D721Med (cell line): Measurements from ENCODE around the gene POLA2.

Source experiments
- DNase-seq: peaks from one replicate; pipeline ENCODE4 v3.0.0; 2011; ENCODE audit warnings: low spot score; ENCODE audit not compliant: insufficient read length
- FAIRE-seq: peaks from 2 replicates; lab custom pipeline; 2011; peaks lifted over from hg19 to GRCh38; lab: Jason Lieb, UNC
- TF ChIP-seq, protein P1 (sequence below): IDR thresholded peaks from 2 replicates; pipeline ENCODE4 v1.5.1; 2012; ENCODE audit warnings: mild to moderate bottlenecking, control low read depth; ENCODE audit not compliant: insufficient read depth; ENCODE audit errors: missing control alignments

The POLA2 gene

DNA sequence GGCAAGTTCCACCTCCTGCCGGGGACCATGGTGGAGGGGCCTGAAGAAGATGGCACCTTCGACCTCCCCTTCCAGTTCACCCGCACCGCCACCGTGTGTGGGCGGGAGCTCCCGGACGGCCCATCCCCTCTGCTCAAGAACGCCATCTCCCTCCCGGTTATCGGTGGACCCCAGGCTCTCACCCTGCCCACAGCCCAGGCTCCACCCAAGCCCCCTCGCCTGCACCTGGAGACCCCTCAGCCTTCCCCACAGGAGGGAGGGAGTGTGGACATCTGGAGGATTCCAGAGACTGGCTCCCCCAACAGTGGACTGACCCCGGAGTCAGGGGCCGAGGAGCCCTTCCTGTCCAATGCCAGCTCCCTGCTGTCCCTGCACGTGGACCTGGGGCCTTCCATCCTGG is 59.3 kb downstream of the POLA2 start:
- TF ChIP-seq, protein P1, sequence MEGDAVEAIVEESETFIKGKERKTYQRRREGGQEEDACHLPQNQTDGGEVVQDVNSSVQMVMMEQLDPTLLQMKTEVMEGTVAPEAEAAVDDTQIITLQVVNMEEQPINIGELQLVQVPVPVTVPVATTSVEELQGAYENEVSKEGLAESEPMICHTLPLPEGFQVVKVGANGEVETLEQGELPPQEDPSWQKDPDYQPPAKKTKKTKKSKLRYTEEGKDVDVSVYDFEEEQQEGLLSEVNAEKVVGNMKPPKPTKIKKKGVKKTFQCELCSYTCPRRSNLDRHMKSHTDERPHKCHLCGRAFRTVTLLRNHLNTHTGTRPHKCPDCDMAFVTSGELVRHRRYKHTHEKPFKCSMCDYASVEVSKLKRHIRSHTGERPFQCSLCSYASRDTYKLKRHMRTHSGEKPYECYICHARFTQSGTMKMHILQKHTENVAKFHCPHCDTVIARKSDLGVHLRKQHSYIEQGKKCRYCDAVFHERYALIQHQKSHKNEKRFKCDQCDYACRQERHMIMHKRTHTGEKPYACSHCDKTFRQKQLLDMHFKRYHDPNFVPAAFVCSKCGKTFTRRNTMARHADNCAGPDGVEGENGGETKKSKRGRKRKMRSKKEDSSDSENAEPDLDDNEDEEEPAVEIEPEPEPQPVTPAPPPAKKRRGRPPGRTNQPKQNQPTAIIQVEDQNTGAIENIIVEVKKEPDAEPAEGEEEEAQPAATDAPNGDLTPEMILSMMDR = no peak
- no peak for FAIRE-seq
- no peak for DNase-seq

DNA sequence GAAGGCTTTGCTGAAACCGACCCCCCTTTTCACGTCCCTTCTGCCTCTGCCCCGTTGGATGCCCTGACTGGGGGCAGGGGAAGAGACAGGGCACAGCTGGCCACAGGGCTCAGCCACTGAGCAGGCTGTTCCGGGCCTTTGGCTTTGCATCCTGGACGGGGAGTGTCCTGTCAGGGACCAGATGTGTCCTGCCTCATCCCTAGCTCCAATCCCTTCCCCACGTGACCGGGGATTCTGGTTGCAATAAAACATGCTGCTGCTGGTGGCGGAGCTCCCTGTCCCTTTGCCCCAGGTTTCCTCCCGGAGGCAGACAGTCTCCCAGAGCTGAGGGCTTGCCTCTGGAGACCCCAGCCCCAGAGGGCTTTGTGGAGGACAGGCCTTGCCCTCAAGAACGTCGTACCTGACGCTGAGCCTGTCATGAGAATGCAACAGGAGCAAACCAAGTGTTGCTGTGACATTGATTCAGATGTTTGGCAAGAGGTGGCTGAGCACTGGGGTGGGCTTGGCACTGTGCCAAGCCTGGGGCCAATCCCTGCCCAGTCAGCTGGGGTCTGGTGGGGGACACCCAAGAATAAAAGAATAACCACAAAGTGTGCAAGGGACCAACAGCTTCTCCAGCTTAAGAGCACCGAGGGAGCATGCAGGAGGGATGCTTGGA is 60.2 kb downstream of the POLA2 start:
- no peak for DNase-seq
- TF ChIP-seq, protein P1 = no peak
- FAIRE-seq = no peak

DNA sequence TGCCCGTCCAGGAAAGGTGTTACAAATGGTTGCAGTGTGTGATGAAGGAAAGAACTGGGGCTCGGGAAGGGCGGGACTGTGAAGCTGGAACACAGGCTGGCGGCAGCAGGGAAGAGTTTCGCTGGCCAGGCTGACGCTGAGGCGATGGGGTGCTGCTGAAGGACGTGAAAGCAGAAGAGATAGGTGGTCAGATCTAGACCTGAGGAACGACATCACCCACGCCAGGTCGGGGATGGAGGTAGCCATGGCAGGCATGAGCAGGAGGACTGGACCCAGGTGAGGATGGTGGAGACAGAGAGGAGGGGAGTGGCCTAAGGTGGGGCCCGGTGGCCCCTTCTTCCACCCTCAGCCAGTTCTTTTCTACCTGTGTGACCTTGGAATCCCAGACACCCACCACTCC is 62.1 kb downstream of the POLA2 start:
- DNase-seq = no peak
- TF ChIP-seq, protein P1 = no peak
- FAIRE-seq = no peak

DNA sequence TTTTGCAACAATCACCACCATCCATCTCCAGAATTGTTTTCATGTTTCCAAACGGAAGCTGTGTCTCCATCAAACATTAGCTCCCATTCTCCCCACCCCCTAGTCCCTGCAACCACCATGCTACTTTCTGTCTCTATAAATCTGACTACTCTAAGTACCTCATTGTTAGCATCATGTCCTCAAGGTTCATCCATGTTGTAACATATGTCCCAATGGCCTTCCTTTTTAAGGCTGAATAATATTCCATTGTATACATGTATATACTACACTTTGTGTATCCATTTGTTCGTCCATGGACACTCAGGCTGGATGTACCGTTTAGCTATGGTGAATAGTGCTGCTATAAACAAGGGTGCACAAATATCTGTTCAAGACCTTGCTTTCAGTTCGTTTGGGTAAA is 63.7 kb downstream of the POLA2 start:
- TF ChIP-seq, protein P1 = no peak
- DNase-seq = no peak
- no peak for FAIRE-seq

DNA sequence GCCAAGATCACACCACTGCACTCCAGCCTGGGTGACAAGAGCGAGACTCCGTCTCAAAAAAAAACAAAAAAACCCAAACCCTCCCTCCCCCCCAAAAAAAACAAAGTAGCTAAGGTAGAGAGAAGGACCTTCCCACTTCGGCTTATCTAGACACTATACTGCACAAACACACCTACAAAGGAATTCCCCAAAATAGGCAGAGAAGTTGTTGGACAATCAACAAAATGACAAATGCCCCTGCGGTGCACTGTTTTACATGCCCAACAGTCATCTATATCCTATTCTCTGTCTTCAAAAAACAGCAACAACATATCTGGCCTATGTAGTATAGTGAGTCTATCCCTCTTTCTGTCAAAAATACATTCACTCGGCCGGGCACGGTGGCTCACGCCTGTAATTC is 65.3 kb downstream of the POLA2 start:
- TF ChIP-seq, protein P1 = no peak
- no peak for DNase-seq
- no peak for FAIRE-seq

DNA sequence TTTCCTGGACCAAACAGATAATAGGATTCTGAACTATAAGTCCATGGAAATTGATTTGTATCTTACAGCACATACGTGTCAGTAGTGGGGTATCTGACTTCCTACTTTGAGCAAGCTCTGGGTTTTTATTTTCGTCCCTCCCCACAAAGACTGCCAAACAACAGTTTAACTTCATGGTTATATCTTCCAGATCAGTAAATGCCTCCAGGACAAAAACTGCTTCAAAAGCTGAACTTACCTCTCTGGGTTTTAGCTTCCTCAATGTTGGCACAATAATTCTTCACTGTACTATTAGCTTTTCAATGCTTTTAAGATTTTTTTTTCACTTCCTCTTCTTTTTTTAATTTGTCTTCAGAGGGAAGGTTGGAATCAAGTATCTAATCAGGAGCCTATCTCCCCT is 67.7 kb downstream of the POLA2 start:
- FAIRE-seq (no peak), DNase-seq (no peak)
- TF ChIP-seq, protein P1 = no peak

DNA sequence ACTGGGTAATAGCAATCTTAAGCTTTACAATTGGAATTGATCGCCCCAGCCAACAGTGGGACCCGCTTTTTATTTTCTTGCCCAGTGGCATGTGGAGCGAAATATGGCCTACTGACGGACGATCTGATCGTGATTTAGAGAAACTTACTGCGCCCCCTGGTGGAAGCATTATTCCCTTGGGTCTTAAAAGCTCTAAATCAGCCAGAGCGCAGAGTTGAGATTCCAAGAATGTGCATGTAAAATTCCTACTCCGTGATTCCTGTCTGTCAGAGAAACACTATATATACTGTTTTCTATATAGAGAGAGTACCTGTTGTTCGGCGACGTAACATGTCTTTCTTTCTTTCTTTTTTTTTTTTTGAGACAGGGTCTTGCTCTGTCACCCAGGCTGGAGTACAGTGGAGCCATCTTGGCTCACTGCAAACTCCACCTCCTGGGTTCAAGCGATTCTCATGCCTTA is 68.2 kb downstream of the POLA2 start:
- FAIRE-seq = no peak
- DNase-seq = no peak
- TF ChIP-seq, protein P1 = peak; percentile 83
